Measurements from ENCODE around the gene PAPPA2.

PAPPA2 gene

GRCh38 chr1:176811511-176812288 lies 348.7 kb downstream of the PAPPA2 start:
- DNase-seq (ENCODE audit: low spot score): no peak
- TF ChIP-seq, protein P1, sequence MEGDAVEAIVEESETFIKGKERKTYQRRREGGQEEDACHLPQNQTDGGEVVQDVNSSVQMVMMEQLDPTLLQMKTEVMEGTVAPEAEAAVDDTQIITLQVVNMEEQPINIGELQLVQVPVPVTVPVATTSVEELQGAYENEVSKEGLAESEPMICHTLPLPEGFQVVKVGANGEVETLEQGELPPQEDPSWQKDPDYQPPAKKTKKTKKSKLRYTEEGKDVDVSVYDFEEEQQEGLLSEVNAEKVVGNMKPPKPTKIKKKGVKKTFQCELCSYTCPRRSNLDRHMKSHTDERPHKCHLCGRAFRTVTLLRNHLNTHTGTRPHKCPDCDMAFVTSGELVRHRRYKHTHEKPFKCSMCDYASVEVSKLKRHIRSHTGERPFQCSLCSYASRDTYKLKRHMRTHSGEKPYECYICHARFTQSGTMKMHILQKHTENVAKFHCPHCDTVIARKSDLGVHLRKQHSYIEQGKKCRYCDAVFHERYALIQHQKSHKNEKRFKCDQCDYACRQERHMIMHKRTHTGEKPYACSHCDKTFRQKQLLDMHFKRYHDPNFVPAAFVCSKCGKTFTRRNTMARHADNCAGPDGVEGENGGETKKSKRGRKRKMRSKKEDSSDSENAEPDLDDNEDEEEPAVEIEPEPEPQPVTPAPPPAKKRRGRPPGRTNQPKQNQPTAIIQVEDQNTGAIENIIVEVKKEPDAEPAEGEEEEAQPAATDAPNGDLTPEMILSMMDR (conservative IDR thresholded peaks at IDR 0.05; ENCODE audit: low read depth): no peak
- ChIA-PET CTCF (interaction anchor here (0.7 kb wide), 2 partner anchors 50 to 69 kb away, joined by 3 to 4 read pairs; no protein-coding TSS in a partner anchor), POLR2A (ENCODE audit: low non-redundant PET) (no interaction called here)
- H3K27ac ChIP-seq: no peak overlapping the region

GRCh38 chr1:176815621-176816020 lies 352.6 kb downstream of the PAPPA2 start:
- no peak overlapping the region for H3K27ac ChIP-seq
- ChIA-PET CTCF (no interaction called here), POLR2A (ENCODE audit: low non-redundant PET) (no interaction called here)
- TF ChIP-seq, protein P1 (conservative IDR thresholded peaks at IDR 0.05; ENCODE audit: low read depth): no peak
- DNase-seq (ENCODE audit: low spot score): no peak

DNA sequence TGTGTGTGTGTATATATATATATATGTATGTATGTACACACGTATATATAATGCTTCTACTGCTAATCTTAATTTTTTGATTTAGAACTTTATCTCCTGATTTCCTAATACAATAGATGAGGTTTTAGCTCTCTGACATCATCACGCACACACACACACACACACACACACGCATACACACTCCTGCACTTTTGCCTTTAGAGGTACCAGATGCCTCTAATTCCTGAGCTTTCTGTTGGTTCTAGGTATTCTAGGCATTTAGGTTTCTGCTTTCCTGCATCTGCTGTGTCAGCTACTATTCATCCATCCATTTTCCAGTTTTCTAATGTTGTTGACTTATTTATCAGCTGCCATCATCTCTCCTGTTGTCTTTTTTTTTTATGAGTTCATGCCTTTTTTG lies 353.3 kb downstream of the PAPPA2 start:
- CTCF ChIA-PET: no interaction called here
- DNase-seq (ENCODE audit: low spot score): no peak
- POLR2A ChIA-PET (ENCODE audit: low non-redundant PET): no interaction called here
- no peak overlapping the region for H3K27ac ChIP-seq
- TF ChIP-seq, protein P1 (conservative IDR thresholded peaks at IDR 0.05; ENCODE audit: low read depth): no peak

DNA sequence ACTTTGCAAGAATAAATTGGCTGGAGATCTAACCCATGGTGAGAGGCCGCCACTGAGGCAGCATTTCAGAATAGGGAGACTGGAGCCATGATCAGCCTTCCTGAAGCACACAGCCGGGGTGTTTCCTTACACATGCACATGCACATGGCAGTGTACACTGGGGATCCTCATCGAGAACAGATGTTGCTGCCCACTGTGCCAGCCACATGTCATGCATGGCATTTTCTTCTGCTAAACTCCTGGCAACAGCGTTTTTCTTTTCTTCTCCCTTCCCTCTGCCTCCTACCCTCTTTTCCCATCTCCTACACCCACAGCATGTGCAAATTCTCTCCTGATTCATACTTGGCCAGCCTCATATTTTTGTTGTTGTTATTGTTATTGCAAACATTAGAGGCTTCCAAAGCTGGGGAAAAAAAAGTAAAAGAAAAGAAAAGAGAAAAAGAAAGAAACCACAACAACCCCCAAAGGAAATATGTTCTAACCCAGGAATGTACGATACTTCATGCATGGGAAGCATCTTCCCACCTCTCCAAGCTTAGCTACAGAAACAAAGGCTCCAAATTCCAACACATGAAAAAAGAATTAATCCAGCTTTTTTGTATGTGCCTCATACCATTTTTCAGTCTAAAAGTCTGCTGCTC lies 357.5 kb downstream of the PAPPA2 start:
- TF ChIP-seq, protein P1 (conservative IDR thresholded peaks at IDR 0.05; ENCODE audit: low read depth): no peak
- no peak overlapping the region for H3K27ac ChIP-seq
- ChIA-PET POLR2A (ENCODE audit: low non-redundant PET) (no interaction called here), CTCF (no interaction called here)
- DNase-seq (ENCODE audit: low spot score): no peak

DNA sequence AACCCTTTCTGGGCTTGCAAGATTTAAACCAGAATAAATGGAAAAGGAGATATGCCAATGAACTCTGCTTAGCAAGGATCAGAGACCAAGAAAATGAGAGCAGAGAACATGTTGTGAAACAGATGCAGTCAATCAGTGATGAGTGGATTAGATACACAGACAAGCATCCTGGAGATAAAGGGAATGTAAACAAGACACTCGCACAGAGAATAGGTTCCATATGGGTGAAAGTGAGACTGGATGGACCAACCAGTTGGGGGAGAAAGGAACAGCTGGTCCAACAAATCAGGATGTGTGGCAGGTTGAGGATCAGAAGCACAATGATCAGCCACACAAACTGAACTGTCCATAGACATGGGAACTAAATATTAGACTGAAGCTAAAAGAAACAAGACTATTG lies 363.3 kb downstream of the PAPPA2 start:
- ChIA-PET CTCF (interaction anchor here (0.6 kb wide), 1 partner anchor 465 kb away, joined by 3 read pairs; no protein-coding TSS in a partner anchor), POLR2A (ENCODE audit: low non-redundant PET) (no interaction called here)
- H3K27ac ChIP-seq: no peak overlapping the region
- no peak for DNase-seq (ENCODE audit: low spot score)
- TF ChIP-seq, protein P1 (conservative IDR thresholded peaks at IDR 0.05; ENCODE audit: low read depth): no peak

DNA sequence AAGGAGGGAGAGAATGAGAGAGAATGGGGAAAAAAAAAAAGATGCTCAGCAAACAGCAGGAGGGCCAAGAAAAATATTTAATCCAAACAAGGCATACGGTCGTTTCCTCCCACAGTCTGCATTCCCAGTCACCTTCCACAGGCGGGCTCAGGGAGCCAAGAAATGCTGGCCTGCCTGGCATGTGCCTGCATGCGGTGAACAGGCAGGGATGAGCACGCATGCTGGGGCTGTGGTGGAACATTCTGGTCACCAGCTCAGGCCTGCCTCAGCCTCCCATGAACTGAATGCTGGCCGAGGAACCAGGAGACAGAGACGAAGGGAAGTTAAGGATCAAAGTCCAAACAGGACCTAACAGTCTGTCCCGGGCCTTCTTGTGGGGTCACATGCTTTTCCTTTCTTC lies 366.3 kb downstream of the PAPPA2 start:
- H3K27ac ChIP-seq: no peak overlapping the region
- POLR2A ChIA-PET (ENCODE audit: low non-redundant PET): interaction anchor here (0.7 kb wide), 1 partner anchor 1500 kb away, joined by 4 read pairs; no protein-coding TSS in a partner anchor
- CTCF ChIA-PET: interaction anchor here (0.6 kb wide), 1 partner anchor 1413 kb away, joined by 4 read pairs; no protein-coding TSS in a partner anchor
- TF ChIP-seq, protein P1 (conservative IDR thresholded peaks at IDR 0.05; ENCODE audit: low read depth): no peak
- no peak for DNase-seq (ENCODE audit: low spot score)

All from RWPE1 (cell line).